ENCODE measurements around the gene ECHDC1.

ECHDC1 gene, protein sequence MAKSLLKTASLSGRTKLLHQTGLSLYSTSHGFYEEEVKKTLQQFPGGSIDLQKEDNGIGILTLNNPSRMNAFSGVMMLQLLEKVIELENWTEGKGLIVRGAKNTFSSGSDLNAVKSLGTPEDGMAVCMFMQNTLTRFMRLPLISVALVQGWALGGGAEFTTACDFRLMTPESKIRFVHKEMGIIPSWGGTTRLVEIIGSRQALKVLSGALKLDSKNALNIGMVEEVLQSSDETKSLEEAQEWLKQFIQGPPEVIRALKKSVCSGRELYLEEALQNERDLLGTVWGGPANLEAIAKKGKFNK

GRCh38 chr6:127342946-127343808, at the start of gene ECHDC1:
Gene ECHDC1 (minus strand): TSS chr6:127343609. CDS start chr6:127331028, 12,581 bp downstream.
- ATAC-seq = peak; percentile 88
- TF ChIP-seq BACH2 (CRISPR knock-in tag; IDR thresholded peaks at IDR 0.05; ENCODE audit: borderline replicate concordance) (no peak), GLIS3 (CRISPR knock-in tag; IDR thresholded peaks at IDR 0.05) (0 out of 2 replicates have a peak, but pooled peaks have one; percentile 15), POU6F1 (CRISPR knock-in tag; IDR thresholded peaks at IDR 0.05; ENCODE audit: borderline replicate concordance, low read depth) (no peak)

GRCh38 chr6:127392301-127392700, 48.9 kb upstream of the ECHDC1 start:
- no peak for ATAC-seq
- TF ChIP-seq OSR1 (CRISPR knock-in tag; IDR thresholded peaks at IDR 0.05) (no peak), POU6F1 (CRISPR knock-in tag; IDR thresholded peaks at IDR 0.05; ENCODE audit: borderline replicate concordance, low read depth) (no peak), RARB (CRISPR knock-in tag; IDR thresholded peaks at IDR 0.05) (no peak), GLIS3 (CRISPR knock-in tag; IDR thresholded peaks at IDR 0.05) (no peak), BACH2 (CRISPR knock-in tag; IDR thresholded peaks at IDR 0.05; ENCODE audit: borderline replicate concordance) (no peak), ISL1 (CRISPR knock-in tag; IDR thresholded peaks at IDR 0.05) (no peak), ZNF565 (CRISPR knock-in tag; conservative IDR thresholded peaks at IDR 0.05; ENCODE audit: low read depth) (no peak), PPARA (CRISPR knock-in tag; IDR thresholded peaks at IDR 0.05; ENCODE audit: borderline replicate concordance) (no peak), ZC3H10 (CRISPR knock-in tag; IDR thresholded peaks at IDR 0.05) (no peak)
- TF ChIP-seq, protein P1, sequence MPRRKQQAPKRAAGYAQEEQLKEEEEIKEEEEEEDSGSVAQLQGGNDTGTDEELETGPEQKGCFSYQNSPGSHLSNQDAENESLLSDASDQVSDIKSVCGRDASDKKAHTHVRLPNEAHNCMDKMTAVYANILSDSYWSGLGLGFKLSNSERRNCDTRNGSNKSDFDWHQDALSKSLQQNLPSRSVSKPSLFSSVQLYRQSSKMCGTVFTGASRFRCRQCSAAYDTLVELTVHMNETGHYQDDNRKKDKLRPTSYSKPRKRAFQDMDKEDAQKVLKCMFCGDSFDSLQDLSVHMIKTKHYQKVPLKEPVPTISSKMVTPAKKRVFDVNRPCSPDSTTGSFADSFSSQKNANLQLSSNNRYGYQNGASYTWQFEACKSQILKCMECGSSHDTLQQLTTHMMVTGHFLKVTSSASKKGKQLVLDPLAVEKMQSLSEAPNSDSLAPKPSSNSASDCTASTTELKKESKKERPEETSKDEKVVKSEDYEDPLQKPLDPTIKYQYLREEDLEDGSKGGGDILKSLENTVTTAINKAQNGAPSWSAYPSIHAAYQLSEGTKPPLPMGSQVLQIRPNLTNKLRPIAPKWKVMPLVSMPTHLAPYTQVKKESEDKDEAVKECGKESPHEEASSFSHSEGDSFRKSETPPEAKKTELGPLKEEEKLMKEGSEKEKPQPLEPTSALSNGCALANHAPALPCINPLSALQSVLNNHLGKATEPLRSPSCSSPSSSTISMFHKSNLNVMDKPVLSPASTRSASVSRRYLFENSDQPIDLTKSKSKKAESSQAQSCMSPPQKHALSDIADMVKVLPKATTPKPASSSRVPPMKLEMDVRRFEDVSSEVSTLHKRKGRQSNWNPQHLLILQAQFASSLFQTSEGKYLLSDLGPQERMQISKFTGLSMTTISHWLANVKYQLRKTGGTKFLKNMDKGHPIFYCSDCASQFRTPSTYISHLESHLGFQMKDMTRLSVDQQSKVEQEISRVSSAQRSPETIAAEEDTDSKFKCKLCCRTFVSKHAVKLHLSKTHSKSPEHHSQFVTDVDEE (CRISPR knock-in tag; IDR thresholded peaks at IDR 0.05) = no peak

- ATAC-seq = peak; percentile 36; the same call in 1 of the 3 replicates
- TF ChIP-seq ISL1 (CRISPR knock-in tag; IDR thresholded peaks at IDR 0.05) = no peak
- no peak for TF ChIP-seq SNAI2 (CRISPR knock-in tag; IDR thresholded peaks at IDR 0.05)
- TF ChIP-seq ZFP30 (CRISPR knock-in tag; IDR thresholded peaks at IDR 0.05) = no peak
- TF ChIP-seq ZNF8 (CRISPR knock-in tag; IDR thresholded peaks at IDR 0.05) = no peak
- no peak for TF ChIP-seq TCF4 (CRISPR knock-in tag; IDR thresholded peaks at IDR 0.05; ENCODE audit: borderline replicate concordance)
- TF ChIP-seq, protein P1 (CRISPR knock-in tag; IDR thresholded peaks at IDR 0.05) = no peak
- TF ChIP-seq ZNF70 (CRISPR knock-in tag; IDR thresholded peaks at IDR 0.05) = no peak
- TF ChIP-seq, protein P2, sequence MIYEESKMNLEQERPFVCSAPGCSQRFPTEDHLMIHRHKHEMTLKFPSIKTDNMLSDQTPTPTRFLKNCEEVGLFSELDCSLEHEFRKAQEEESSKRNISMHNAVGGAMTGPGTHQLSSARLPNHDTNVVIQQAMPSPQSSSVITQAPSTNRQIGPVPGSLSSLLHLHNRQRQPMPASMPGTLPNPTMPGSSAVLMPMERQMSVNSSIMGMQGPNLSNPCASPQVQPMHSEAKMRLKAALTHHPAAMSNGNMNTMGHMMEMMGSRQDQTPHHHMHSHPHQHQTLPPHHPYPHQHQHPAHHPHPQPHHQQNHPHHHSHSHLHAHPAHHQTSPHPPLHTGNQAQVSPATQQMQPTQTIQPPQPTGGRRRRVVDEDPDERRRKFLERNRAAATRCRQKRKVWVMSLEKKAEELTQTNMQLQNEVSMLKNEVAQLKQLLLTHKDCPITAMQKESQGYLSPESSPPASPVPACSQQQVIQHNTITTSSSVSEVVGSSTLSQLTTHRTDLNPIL (CRISPR knock-in tag; IDR thresholded peaks at IDR 0.05; ENCODE audit: low read depth) = no peak
- no peak for TF ChIP-seq POU6F1 (CRISPR knock-in tag; IDR thresholded peaks at IDR 0.05; ENCODE audit: borderline replicate concordance, low read depth)
- no peak for TF ChIP-seq PPARA (CRISPR knock-in tag; IDR thresholded peaks at IDR 0.05; ENCODE audit: borderline replicate concordance)
- TF ChIP-seq ESRRG (CRISPR knock-in tag; IDR thresholded peaks at IDR 0.05) = no peak
- TF ChIP-seq ZC3H10 (CRISPR knock-in tag; IDR thresholded peaks at IDR 0.05) = no peak
- TF ChIP-seq, protein P3, sequence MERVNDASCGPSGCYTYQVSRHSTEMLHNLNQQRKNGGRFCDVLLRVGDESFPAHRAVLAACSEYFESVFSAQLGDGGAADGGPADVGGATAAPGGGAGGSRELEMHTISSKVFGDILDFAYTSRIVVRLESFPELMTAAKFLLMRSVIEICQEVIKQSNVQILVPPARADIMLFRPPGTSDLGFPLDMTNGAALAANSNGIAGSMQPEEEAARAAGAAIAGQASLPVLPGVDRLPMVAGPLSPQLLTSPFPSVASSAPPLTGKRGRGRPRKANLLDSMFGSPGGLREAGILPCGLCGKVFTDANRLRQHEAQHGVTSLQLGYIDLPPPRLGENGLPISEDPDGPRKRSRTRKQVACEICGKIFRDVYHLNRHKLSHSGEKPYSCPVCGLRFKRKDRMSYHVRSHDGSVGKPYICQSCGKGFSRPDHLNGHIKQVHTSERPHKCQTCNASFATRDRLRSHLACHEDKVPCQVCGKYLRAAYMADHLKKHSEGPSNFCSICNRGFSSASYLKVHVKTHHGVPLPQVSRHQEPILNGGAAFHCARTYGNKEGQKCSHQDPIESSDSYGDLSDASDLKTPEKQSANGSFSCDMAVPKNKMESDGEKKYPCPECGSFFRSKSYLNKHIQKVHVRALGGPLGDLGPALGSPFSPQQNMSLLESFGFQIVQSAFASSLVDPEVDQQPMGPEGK (CRISPR knock-in tag; IDR thresholded peaks at IDR 0.05; ENCODE audit: borderline replicate concordance) = no peak
- no peak for TF ChIP-seq CSDC2 (CRISPR knock-in tag; IDR thresholded peaks at IDR 0.05)
- TF ChIP-seq RARB (CRISPR knock-in tag; IDR thresholded peaks at IDR 0.05) = no peak
Observed at GRCh38 chr6:127391094-127391953, 47.9 kb upstream of the ECHDC1 start.

Measured in SK-N-SH treated with all-trans-retinoic acid at 6 μM for 48 hours (cell line).